HepG2 (cell line): Measurements from ENCODE around the gene SYN1. TPM values are rescaled to one million over a fixed set of nuclear protein-coding genes. Genes with fewer than 3 reads are reported as not detected.

Experiments used
- ATAC-seq: fragments of 200-7000 bp; cut with Tn5 transposase; 3 replicates; pipeline ENCODE4 v1.9.1; 2020; ENCODE audit warnings: mild to moderate bottlenecking, moderate library complexity
- BruUV-seq: library from RNA; stranded (reverse); fragments of 400-500 nt; replicated peaks from 2 replicates; lab custom pipeline; 2021; lab: Mats Ljungman, UMichigan
- CTCF ChIA-PET: fragments of 300-600 bp; formaldehyde crosslinking; extraction: SDS; loops from one replicate; lab custom pipeline; 2021; ENCODE audit warnings: low total read pairs, inconsistent platforms, low intra/inter-chr PET ratio; lab: Yijun Ruan, JAX
- POLR2A ChIA-PET: fragments of 350-600 bp; sonication (Branson Sonifier 250); formaldehyde crosslinking; loops from one replicate; lab custom pipeline; 2020; ENCODE audit warnings: antibody characterized with exemption, inconsistent platforms; lab: Yijun Ruan, JAX
- DNase-seq: peaks from one replicate; pipeline ENCODE4 v3.0.0-alpha.2; 2015; ENCODE audit warnings: low spot score
- FAIRE-seq: peaks from 3 replicates; lab custom pipeline; 2011; peaks lifted over from hg19 to GRCh38; lab: Jason Lieb, UNC
- H2AFZ ChIP-seq: one replicate; pipeline ENCODE4 v1.6.1; 2011; ENCODE audit warnings: low read length, inconsistent platforms
- H3K27ac ChIP-seq: fragments of 300-600 bp; 3 replicates; pipeline ENCODE4 v1.8.0; 2011; ENCODE audit warnings: mixed run types, mild to moderate bottlenecking, mixed read lengths, low read length, inconsistent platforms; ENCODE audit not compliant: insufficient read depth; ENCODE audit errors: extremely low read length
- H3K27me3 ChIP-seq, 2 experiments: fragments of 200-600 bp in 1 of 2; 2 replicates in 1 of 2; 3 replicates in 1 of 2; pipeline versions ENCODE4 v1.6.0 to v1.8.0; 2011; ENCODE audit warnings: low read length in 2 of 2, mild to moderate bottlenecking in 2 of 2, moderate library complexity in 2 of 2, inconsistent platforms in 1 of 2; ENCODE audit not compliant: insufficient read depth in 2 of 2, control insufficient read depth in 1 of 2
- H3K36me3 ChIP-seq, 2 experiments: fragments of 200-600 bp in 1 of 2; replicated peaks in 1 of 2; 2 replicates in 1 of 2; 3 replicates in 1 of 2; pipeline versions ENCODE4 v1.5.1 to v1.8.0; 2011; ENCODE audit warnings: low read length in 2 of 2, inconsistent platforms in 1 of 2; ENCODE audit not compliant: insufficient read depth in 2 of 2, control insufficient read depth in 1 of 2
- H3K4me1 ChIP-seq: 2 replicates; pipeline ENCODE4 v1.5.1; 2012; ENCODE audit warnings: low read length, inconsistent platforms; ENCODE audit not compliant: insufficient read depth
- H3K4me2 ChIP-seq: 2 replicates; pipeline ENCODE4 v1.6.0; 2011; ENCODE audit warnings: low read depth, low read length, inconsistent platforms
- H3K4me3 ChIP-seq, 3 experiments: fragments of 200-600 bp in 1 of 3; sonication (generic), shearing (Covaris generic) in 1 of 3; replicated peaks in 1 of 3; 2 replicates each; pipeline ENCODE4 v1.5.1; 2011 to 2016; ENCODE audit warnings: low read length in 3 of 3, inconsistent platforms in 2 of 3, low read depth in 2 of 3, mild to moderate bottlenecking in 2 of 3, control low read depth in 1 of 3, mixed read lengths in 1 of 3; ENCODE audit not compliant: insufficient read depth in 1 of 3
- H3K79me2 ChIP-seq: one replicate; pipeline ENCODE4 v1.6.1; 2011; ENCODE audit warnings: low read length, inconsistent platforms; ENCODE audit not compliant: insufficient read depth
- H3K9ac ChIP-seq: 2 replicates; pipeline ENCODE4 v1.6.0; 2011; ENCODE audit warnings: mild to moderate bottlenecking, low read depth, low read length, inconsistent platforms; ENCODE audit not compliant: insufficient read depth
- H3K9me3 ChIP-seq: 2 replicates; pipeline ENCODE4 v1.5.1; 2012; ENCODE audit warnings: mild to moderate bottlenecking, low read length
- H4K20me1 ChIP-seq: 2 replicates; pipeline ENCODE4 v1.6.0; 2011; ENCODE audit warnings: inconsistent platforms, mild to moderate bottlenecking, low read length, moderate library complexity; ENCODE audit not compliant: insufficient read depth
- ARHGAP35 ChIP-seq: sonication (generic); formaldehyde crosslinking; IDR thresholded peaks from 2 replicates; pipeline ENCODE4 v1.9.0; 2022; ENCODE audit warnings: mild to moderate bottlenecking, inconsistent platforms, moderate library complexity, missing genetic modification reagents, borderline replicate concordance
- CREM ChIP-seq, 2 experiments: sonication (generic) in 1 of 2; formaldehyde crosslinking in 1 of 2; IDR thresholded peaks; 2 replicates each; pipeline versions ENCODE4 v1.4.0 to v1.6.1; 2016 to 2020; ENCODE audit warnings: antibody characterized with exemption in 1 of 2, mild to moderate bottlenecking in 1 of 2, missing genetic modification reagents in 1 of 2
- EEA1 ChIP-seq: sonication (generic); formaldehyde crosslinking; IDR thresholded peaks from 2 replicates; pipeline ENCODE4 v1.5.1; 2020; ENCODE audit warnings: mild to moderate bottlenecking, missing genetic modification reagents, borderline replicate concordance
- FOXM1 ChIP-seq: sonication (generic); formaldehyde crosslinking; IDR thresholded peaks from 2 replicates; pipeline ENCODE4 v1.5.0; 2020; ENCODE audit warnings: missing genetic modification reagents
- MBNL3 ChIP-seq: fragments of 250-450 bp; sonication (Bioruptor Pico); conservative IDR thresholded peaks from 2 replicates; pipeline ENCODE4 v1.8.0; 2022; ENCODE audit warnings: mild to moderate bottlenecking, inconsistent platforms
- MYNN ChIP-seq: sonication (generic); formaldehyde crosslinking; IDR thresholded peaks from 2 replicates; pipeline ENCODE4 v1.4.0; 2020; ENCODE audit warnings: mild to moderate bottlenecking, low read depth, missing genetic modification reagents
- NFKB2 ChIP-seq: sonication (generic); formaldehyde crosslinking; IDR thresholded peaks from 2 replicates; pipeline ENCODE4 v1.4.0; 2020; ENCODE audit warnings: missing genetic modification reagents, borderline replicate concordance
- NRL ChIP-seq: sonication (generic); formaldehyde crosslinking; IDR thresholded peaks from 2 replicates; pipeline ENCODE4 v1.5.0; 2020; ENCODE audit warnings: missing genetic modification reagents, mild to moderate bottlenecking, moderate library complexity, borderline replicate concordance
- STAT5B ChIP-seq: sonication (generic); formaldehyde crosslinking; IDR thresholded peaks from 2 replicates; pipeline ENCODE4 v1.4.0; 2020; ENCODE audit warnings: missing genetic modification reagents
- THAP8 ChIP-seq: sonication (generic); formaldehyde crosslinking; IDR thresholded peaks from 2 replicates; pipeline ENCODE4 v1.5.1; 2020; ENCODE audit warnings: missing genetic modification reagents, mild to moderate bottlenecking, borderline replicate concordance
- ZBTB3 ChIP-seq: sonication (generic); formaldehyde crosslinking; IDR thresholded peaks from 2 replicates; pipeline ENCODE4 v1.4.0; 2020; ENCODE audit warnings: low read depth, mild to moderate bottlenecking, moderate library complexity, missing genetic modification reagents, borderline replicate concordance
- ZNF484 ChIP-seq: sonication (generic); formaldehyde crosslinking; IDR thresholded peaks from 2 replicates; pipeline ENCODE4 v1.5.1; 2020; ENCODE audit warnings: mild to moderate bottlenecking, low read depth, missing genetic modification reagents, borderline replicate concordance
- ZNF510 ChIP-seq: sonication (generic); formaldehyde crosslinking; IDR thresholded peaks from 2 replicates; pipeline ENCODE4 v1.4.0; 2020; ENCODE audit warnings: low read depth, mild to moderate bottlenecking, missing genetic modification reagents
- ZNF556 ChIP-seq: sonication (generic); formaldehyde crosslinking; IDR thresholded peaks from 2 replicates; pipeline ENCODE4 v1.4.0; 2020; ENCODE audit warnings: mild to moderate bottlenecking, missing genetic modification reagents, borderline replicate concordance
- ZNF574 ChIP-seq: sonication (generic); formaldehyde crosslinking; IDR thresholded peaks from 2 replicates; pipeline ENCODE4 v1.4.0; 2020; ENCODE audit warnings: missing genetic modification reagents
- ZNF619 ChIP-seq: sonication (generic); formaldehyde crosslinking; IDR thresholded peaks from 2 replicates; pipeline ENCODE4 v1.4.0; 2020; ENCODE audit warnings: mild to moderate bottlenecking, missing genetic modification reagents
- ZSCAN21 ChIP-seq: sonication (generic); formaldehyde crosslinking; IDR thresholded peaks from 2 replicates; pipeline ENCODE4 v1.8.0; 2022; ENCODE audit warnings: mild to moderate bottlenecking, missing genetic modification reagents, moderate library complexity, borderline replicate concordance
- WGBS: methylation state at CpG from one replicate; pipeline ENCODE4 v1.1.6; 2017; ENCODE audit warnings: low lambda C conversion rate; 5-methylcytosine and 5-hydroxymethylcytosine counted together
- in situ Hi-C: cut with HindIII; loops from 2 replicates; pipeline ENCODE4 v1.10.0; 2017; ENCODE audit warnings: low pct_unique_long_range_greater_than_20kb; ENCODE audit not compliant: extremely low pct_ligation_motif_present
- intact Hi-C: fragments of 100-400 bp; cut with micrococcal nuclease; formaldehyde crosslinking; loops from one replicate; pipeline ENCODE4 v1.10.0; 2022; ENCODE audit not compliant: unreplicated experiment
- polyA plus RNA-seq, 8 experiments: library from polyadenylated mRNA; depleted of rRNA in 3 of 8; stranded (reverse) in 7 of 8; unstranded in 1 of 8; fragments of >200 nt; fragmentation: Illumina TruSeq in 4 of 8; extraction: Trizol in 4 of 8; gene quantifications; 2 replicates each; pipeline versions ENCODE4 v1.2.1 to v1.2.3, GENCODE V29; 2011 to 2016; ENCODE audit warnings: low read depth in 4 of 8, missing spikeins in 1 of 8, mixed read lengths in 1 of 8; ENCODE audit not compliant: insufficient read depth in 1 of 8
- total RNA-seq, 5 experiments: library from RNA; depleted of rRNA; stranded (reverse); fragments of >200 nt; fragmentation: Illumina TruSeq; extraction: Trizol; gene quantifications; 2 replicates each; pipeline ENCODE4 v1.2.3, GENCODE V29; 2016; ENCODE audit warnings: low read depth in 1 of 5

SYN1 gene
- total and polyA plus RNA-seq, 2 of the 13 experiments (the other 11 are each of a cell fraction or from before 2014, with no cell fraction given): not detected

GRCh38 chrX:47646636-47647035 lies 27.0 kb upstream of the SYN1 start:
- TF ChIP-seq CREM (IDR thresholded peaks at IDR 0.05) (no peak), CREM (CRISPR knock-in tag; IDR thresholded peaks at IDR 0.05) (no peak), ARHGAP35 (no peak), ZSCAN21 (CRISPR knock-in tag) (no peak), FOXM1 (no peak), ZNF484 (CRISPR knock-in tag) (no peak), MYNN (CRISPR knock-in tag) (no peak), ZNF510 (CRISPR knock-in tag) (no peak), NRL (CRISPR knock-in tag) (no peak)
- TF ChIP-seq, all 625 proteins: peak for 0
- no peak overlapping the region for H3K4me3 ChIP-seq
- in situ Hi-C loops (no loop called here), intact Hi-C loops (no loop called here)
- POLR2A ChIA-PET: no interaction called here
- CTCF ChIA-PET: no interaction called here
- H4K20me1 ChIP-seq: no peaks in the 10 kb centered on the region
- H3K4me1 ChIP-seq: no peaks in the 10 kb centered on the region
- no TSS peak for BruUV-seq
- H3K9me3 ChIP-seq: no peaks in the 10 kb centered on the region
- WGBS: 94% methylated on average over 6 of the region's 6 CpGs
- no peak for FAIRE-seq
- H3K79me2 ChIP-seq: peaks cover 2% of the 10 kb centered on the region
- no peaks in the 10 kb centered on the region for H3K27me3 ChIP-seq
- H3K27ac ChIP-seq: no peak overlapping the region
- ATAC-seq: no peak
- H3K4me2 ChIP-seq: no peak overlapping the region
- H3K9ac ChIP-seq: no peak overlapping the region
- peaks cover 0 to 1% of the 10 kb centered on the region in 2 experiments; a peak in 2 of 5 replicates for H3K36me3 ChIP-seq
- no peak for DNase-seq
- no peak overlapping the region for H2AFZ ChIP-seq

GRCh38 chrX:47645530-47645929 lies 25.9 kb upstream of the SYN1 start:
- H2AFZ ChIP-seq: no peak overlapping the region
- intact Hi-C loops (no loop called here), in situ Hi-C loops (no loop called here)
- H3K27ac ChIP-seq: no peak overlapping the region
- H3K4me2 ChIP-seq: no peak overlapping the region
- DNase-seq: no peak
- peaks cover 2% of the 10 kb centered on the region for H3K79me2 ChIP-seq
- H3K4me1 ChIP-seq: no peaks in the 10 kb centered on the region
- H4K20me1 ChIP-seq: no peaks in the 10 kb centered on the region
- H3K36me3 ChIP-seq: peaks cover 0 to 10% of the 10 kb centered on the region in 2 experiments; a peak in 3 of 5 replicates
- ATAC-seq: no peak
- ChIA-PET POLR2A (no interaction called here), CTCF (no interaction called here)
- BruUV-seq: no TSS peak
- H3K27me3 ChIP-seq: no peaks in the 10 kb centered on the region
- H3K9ac ChIP-seq: no peak overlapping the region
- no peak for FAIRE-seq
- no CpG with 5 or more reads among the region's 10 CpGs for WGBS
- H3K9me3 ChIP-seq: no peaks in the 10 kb centered on the region
- no peak overlapping the region for H3K4me3 ChIP-seq
- no peak for TF ChIP-seq STAT5B (CRISPR knock-in tag)
- no peak for TF ChIP-seq ZNF556
- TF ChIP-seq ZBTB3: no peak
- TF ChIP-seq THAP8: no peak
- TF ChIP-seq ZNF574 (CRISPR knock-in tag): no peak
- TF ChIP-seq NFKB2 (CRISPR knock-in tag): no peak
- no peak for TF ChIP-seq ZNF619 (CRISPR knock-in tag)
- no peak for TF ChIP-seq EEA1 (CRISPR knock-in tag)
- TF ChIP-seq MBNL3 (CRISPR knock-in tag): no peak
